CD14-positive monocyte (primary cell): ENCODE data around the gene TOR1AIP2. TPM values are rescaled to one million over a fixed set of nuclear protein-coding genes. Genes with fewer than 3 reads are reported as not detected.

Source experiments
- DNase-seq, 3 donors: peaks; one replicate each; pipeline ENCODE4 v3.0.0-alpha.2; 2011 to 2022
- H2AFZ ChIP-seq: 2 replicates; pipeline ENCODE4 v1.6.0; 2012; ENCODE audit warnings: mild to moderate bottlenecking, low read depth, low read length, inconsistent platforms; ENCODE audit not compliant: insufficient read depth, poor library complexity, severe bottlenecking
- H3K27ac ChIP-seq, 2 donors: 1 replicate in 1 of 2; 2 replicates in 1 of 2; pipeline ENCODE4 v1.5.1; 2012 to 2013; ENCODE audit warnings: low read length in 2 of 2, control low read depth in 1 of 2, inconsistent platforms in 1 of 2, low read depth in 1 of 2, mild to moderate bottlenecking in 1 of 2
- H3K27me3 ChIP-seq, 2 donors: one replicate each; pipeline versions ENCODE4 v1.6.0 to v1.6.1; 2011 to 2013; ENCODE audit warnings: low read length in 2 of 2; ENCODE audit not compliant: control insufficient read depth in 2 of 2, insufficient read depth in 2 of 2
- H3K36me3 ChIP-seq, 2 donors: replicated peaks in 1 of 2; 1 replicate in 1 of 2; 2 replicates in 1 of 2; pipeline versions ENCODE4 v1.5.1 to v1.6.1; 2012 to 2013; ENCODE audit warnings: low read length in 2 of 2, control low read depth in 1 of 2, inconsistent platforms in 1 of 2, mild to moderate bottlenecking in 1 of 2; ENCODE audit not compliant: insufficient read depth in 2 of 2, control insufficient read depth in 1 of 2
- H3K4me1 ChIP-seq, 2 donors: 1 replicate in 1 of 2; 2 replicates in 1 of 2; pipeline versions ENCODE4 v1.5.1 to v1.6.1; 2012 to 2013; ENCODE audit warnings: low read length in 2 of 2, control low read depth in 1 of 2, inconsistent platforms in 1 of 2, mild to moderate bottlenecking in 1 of 2, moderate library complexity in 1 of 2; ENCODE audit not compliant: insufficient read depth in 2 of 2, control insufficient read depth in 1 of 2
- H3K4me2 ChIP-seq: replicated peaks from 2 replicates; pipeline ENCODE3; 2012; ENCODE audit warnings: low read length, moderate library complexity, mild to moderate bottlenecking; ENCODE audit not compliant: poor library complexity, severe bottlenecking; ENCODE audit errors: extremely low read depth
- H3K4me3 ChIP-seq, 3 experiments: fragments of 200-600 bp in 1 of 3; sonication (generic) in 1 of 3; replicated peaks in 1 of 3; 1 replicate in 2 of 3; 2 replicates in 1 of 3; pipeline ENCODE4 v1.5.1; 2011 to 2013; ENCODE audit warnings: low read length in 3 of 3, mild to moderate bottlenecking in 3 of 3, control low read depth in 2 of 3, low read depth in 2 of 3, inconsistent platforms in 1 of 3, moderate library complexity in 1 of 3
- H3K79me2 ChIP-seq: 2 replicates; pipeline ENCODE4 v1.6.0; 2012; ENCODE audit warnings: mild to moderate bottlenecking, control low read depth, inconsistent platforms, low read length, moderate library complexity; ENCODE audit not compliant: insufficient read depth
- H3K9ac ChIP-seq: 2 replicates; pipeline ENCODE4 v1.6.0; 2017; ENCODE audit warnings: low read length, mild to moderate bottlenecking; ENCODE audit not compliant: insufficient read depth, poor library complexity, severe bottlenecking
- H3K9me3 ChIP-seq, 2 donors: replicated peaks in 1 of 2; 1 replicate in 1 of 2; 2 replicates in 1 of 2; pipeline versions ENCODE4 v1.5.1 to v1.6.1; 2012 to 2013; ENCODE audit warnings: low read length in 2 of 2, control low read depth in 1 of 2; ENCODE audit not compliant: control insufficient read depth in 1 of 2, insufficient read depth in 1 of 2
- H4K20me1 ChIP-seq: 2 replicates; pipeline ENCODE4 v1.6.0; 2012; ENCODE audit warnings: mild to moderate bottlenecking, low read length, control low read depth, moderate library complexity; ENCODE audit not compliant: insufficient read depth
- H3K27ac Mint-ChIP-seq, 7 donors: one replicate each; pipeline ENCODE4 v1.8.0; 2020; ENCODE audit warnings: mild to moderate bottlenecking in 7 of 7, mixed read lengths in 7 of 7, moderate library complexity in 6 of 7, inconsistent platforms in 2 of 7
- H3K27me3 Mint-ChIP-seq, 3 donors: one replicate each; pipeline ENCODE4 v1.8.0; 2021 to 2022; ENCODE audit warnings: low read depth in 3 of 3, mild to moderate bottlenecking in 3 of 3, mixed read lengths in 3 of 3, moderate library complexity in 3 of 3, inconsistent platforms in 1 of 3
- H3K36me3 Mint-ChIP-seq, 2 donors: one replicate each; pipeline ENCODE4 v1.8.0; 2020; ENCODE audit warnings: mixed read lengths in 2 of 2, inconsistent platforms in 1 of 2, mild to moderate bottlenecking in 1 of 2
- H3K4me1 Mint-ChIP-seq: one replicate; pipeline ENCODE4 v1.8.0; 2020; ENCODE audit warnings: mild to moderate bottlenecking, mixed read lengths
- H3K4me3 Mint-ChIP-seq, 2 donors: one replicate each; pipeline ENCODE4 v1.8.0; 2020; ENCODE audit warnings: mild to moderate bottlenecking in 2 of 2, mixed read lengths in 2 of 2, moderate library complexity in 1 of 2
- H3K9me3 Mint-ChIP-seq, 7 donors: one replicate each; pipeline ENCODE4 v1.8.0; 2020 to 2022; ENCODE audit warnings: mixed read lengths in 7 of 7, mild to moderate bottlenecking in 6 of 7, moderate library complexity in 6 of 7, inconsistent platforms in 2 of 7
- CTCF ChIP-seq: fragments of 200-600 bp; IDR thresholded peaks from one replicate; pipeline ENCODE4 v1.8.0; 2022; ENCODE audit warnings: antibody characterized with exemption, mild to moderate bottlenecking
- WGBS: methylation state at CpG from one replicate; pipeline ENCODE4 v1.1.5; 2013; ENCODE audit warnings: missing lambda C conversion rate; ENCODE audit not compliant: insufficient coverage; 5-methylcytosine and 5-hydroxymethylcytosine counted together
- intact Hi-C, 2 donors: fragments of 100-400 bp; cut with micrococcal nuclease; formaldehyde crosslinking; loops; one replicate each; pipeline versions ENCODE4 v1.15.0 to v1.15.1; 2023
- polyA plus RNA-seq, 3 donors: library from polyadenylated mRNA; depleted of rRNA in 1 of 3; unstranded in 2 of 3; stranded (reverse) in 1 of 3; fragments of 300-500 nt in 2 of 3; fragments of >200 nt in 1 of 3; fragmentation: Illumina TruSeq in 2 of 3; gene quantifications; 1 replicate in 2 of 3; 2 replicates in 1 of 3; pipeline ENCODE4 v1.2.3, GENCODE V29; 2012 to 2021

The TOR1AIP2 gene
- polyA plus RNA-seq, 3 donors = 9.9 to 21.5 (median 20.5) TPM

DNA sequence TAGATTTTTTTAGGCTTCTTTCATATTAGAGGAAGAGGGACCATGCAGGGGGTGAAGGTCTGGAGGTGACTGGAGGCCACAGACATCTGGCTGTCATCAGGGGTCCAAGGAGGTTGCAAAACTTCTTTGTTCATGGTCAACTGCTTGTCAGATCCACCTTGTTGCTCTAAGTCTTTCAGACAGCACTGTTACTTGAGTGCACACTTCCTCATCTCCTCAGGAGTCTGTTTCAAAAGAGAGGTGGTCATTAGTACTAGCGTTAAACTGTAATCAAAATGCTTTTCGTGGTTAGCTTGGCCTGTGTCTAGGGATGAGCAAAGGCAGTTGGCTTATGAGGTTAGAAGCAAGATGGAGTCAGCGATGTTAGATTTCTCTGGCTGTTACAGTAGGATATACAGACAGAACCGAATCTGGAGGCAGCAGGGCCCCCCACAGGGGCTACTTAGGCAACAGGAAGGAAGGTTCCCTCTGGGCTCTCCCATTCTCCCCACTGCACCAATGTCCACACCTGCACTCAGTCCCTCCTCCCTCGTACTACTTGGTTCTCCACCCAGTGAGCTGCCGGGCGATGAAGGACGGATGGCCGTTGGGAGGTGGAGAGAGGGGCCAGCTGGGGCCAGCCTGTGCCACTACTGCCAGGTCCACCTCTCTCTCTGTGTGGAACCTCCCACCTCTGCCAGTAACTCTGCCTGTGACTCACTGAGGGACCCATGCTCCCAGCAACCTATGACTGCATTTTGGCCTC is 57.2 kb downstream of the TOR1AIP2 start:
- Histone ChIP-seq H3K27me3 (peaks cover 0 to 2% of the 10 kb centered on the region in 2 donors), H2AFZ (no peak overlapping the region), H3K4me2 (no peak overlapping the region), H3K9me3 (no peaks in the 10 kb centered on the region), H3K27ac (no peak overlapping the region), H3K4me3 (no peak overlapping the region), H3K4me1 (peaks cover 5 to 13% of the 10 kb centered on the region in 2 donors), H3K36me3 (no peaks in the 10 kb centered on the region), H3K9ac (no peak overlapping the region), H3K79me2 (no peaks in the 10 kb centered on the region), H4K20me1 (no peaks in the 10 kb centered on the region)
- Mint-ChIP-seq H3K27ac (peak overlapping the region in 2 of 7 donors; percentile 7 to 54), H3K4me1 (peaks cover 26% of the 10 kb centered on the region), H3K36me3 (no peaks in the 10 kb centered on the region), H3K27me3 (peaks cover 12 to 16% (median 12%) of the 10 kb centered on the region in 3 donors), H3K9me3 (no peaks in the 10 kb centered on the region), H3K4me3 (no peak overlapping the region)
- DNase-seq = peak in 1 of 3 donors; percentile 1
- TF ChIP-seq CTCF = no peak
- intact Hi-C loops = no loop called here
- WGBS = 13% methylated on average over 2 of the region's 9 CpGs

- WGBS = 85% methylated on average over 9 of the region's 14 CpGs
- no peaks in the 10 kb centered on the region for H3K36me3 ChIP-seq
- no peaks in the 10 kb centered on the region for H4K20me1 ChIP-seq
- H3K27ac ChIP-seq = no peak overlapping the region
- peaks cover 11 to 18% of the 10 kb centered on the region in 2 donors for H3K4me1 ChIP-seq
- Mint-ChIP-seq H3K4me1 (peaks cover 30% of the 10 kb centered on the region), H3K36me3 (no peaks in the 10 kb centered on the region), H3K27ac (peak overlapping the region in 1 of 7 donors; percentile 70), H3K9me3 (peaks cover 0 to 2% (median 0%) of the 10 kb centered on the region in 7 donors), H3K4me3 (no peak overlapping the region), H3K27me3 (peaks cover 12 to 19% (median 16%) of the 10 kb centered on the region in 3 donors)
- H2AFZ ChIP-seq = no peak overlapping the region
- no peaks in the 10 kb centered on the region for H3K9me3 ChIP-seq
- DNase-seq = no peak
- peaks cover 0 to 2% of the 10 kb centered on the region in 2 donors for H3K27me3 ChIP-seq
- H3K9ac ChIP-seq = no peak overlapping the region
- no peak overlapping the region for H3K4me2 ChIP-seq
- TF ChIP-seq CTCF = no peak
- no peaks in the 10 kb centered on the region for H3K79me2 ChIP-seq
- intact Hi-C loops = loop anchor here in 1 of 2 donors (5.0 kb wide), 1 partner anchor 111 kb away; no protein-coding TSS in a partner anchor
- H3K4me3 ChIP-seq = no peak overlapping the region
Measured at GRCh38 chr1:179818743-179819173, 58.8 kb downstream of the TOR1AIP2 start.
